HTR-8/SVneo (cell line): ENCODE data around the gene GSTT4.
"Not testable (repeated sequence)": the region's sequence is repeated elsewhere in the genome, so short reads cannot be mapped to it uniquely, and the experiment has no call there.

Experiments used
- DNase-seq: peaks from one replicate; pipeline ENCODE4 v3.0.0; 2011; ENCODE audit warnings: low spot score, mixed read lengths; ENCODE audit not compliant: insufficient read length
- FAIRE-seq: peaks from 2 replicates; lab custom pipeline; 2011; peaks lifted over from hg19 to GRCh38; lab: Jason Lieb, UNC

GSTT4 gene

DNA sequence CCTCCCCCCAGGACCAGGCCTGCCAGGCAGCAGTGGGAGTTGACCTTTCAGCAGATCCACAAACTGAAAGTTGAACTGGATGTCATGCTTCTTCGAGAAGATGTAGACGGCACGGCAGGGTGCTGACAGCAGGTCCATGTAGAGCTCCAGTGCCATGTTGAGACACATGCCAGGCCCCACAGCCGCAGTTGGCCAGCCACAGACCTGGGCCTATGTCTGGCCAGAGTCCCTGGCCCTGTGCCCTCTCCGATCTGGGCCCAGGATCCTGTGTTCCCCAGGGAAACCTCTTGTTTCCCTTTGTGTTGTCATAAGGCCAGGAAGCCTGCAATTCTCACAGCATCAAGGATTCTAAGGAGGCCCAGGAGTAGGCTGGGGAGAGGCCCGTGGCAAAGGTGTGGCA lies at the start of gene GSTT4:
Gene GSTT4 (minus strand): TSS at position 253 of the 400 bp plus-strand sequence. CDS start 97 bp downstream, at position 156.
- FAIRE-seq (no peak), DNase-seq (no peak)

DNA sequence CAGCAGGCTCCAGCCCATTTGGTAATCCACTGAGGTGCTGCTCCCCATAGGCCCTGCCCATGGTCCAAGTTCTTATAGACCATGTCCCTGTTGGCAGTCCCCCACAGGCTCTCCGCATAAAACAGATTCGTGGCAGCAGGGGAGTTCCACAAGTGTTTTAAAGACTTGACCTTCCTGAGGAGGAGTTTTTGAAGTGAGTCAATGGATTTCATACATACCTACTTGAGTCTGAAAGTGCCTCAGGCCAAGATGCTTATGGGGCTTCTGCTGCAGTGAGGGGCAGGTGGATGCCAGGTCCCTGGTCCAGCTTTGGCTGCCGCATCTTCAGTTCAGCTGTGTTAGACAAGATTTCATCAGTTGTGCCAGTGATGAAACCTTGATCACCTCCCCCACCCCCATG lies 49.1 kb upstream of the GSTT4 start:
- DNase-seq: no peak
- no peak for FAIRE-seq

GRCh38 chr22:24053481-24054226 lies 48.4 kb upstream of the GSTT4 start:
- FAIRE-seq (no peak), DNase-seq (no peak)

- FAIRE-seq (no peak), DNase-seq (no peak)
Measured at GRCh38 chr22:24051568-24051967, 46.3 kb upstream of the GSTT4 start.

GRCh38 chr22:24051028-24051427 lies 45.8 kb upstream of the GSTT4 start:
- FAIRE-seq (no peak), DNase-seq (no peak)

DNA sequence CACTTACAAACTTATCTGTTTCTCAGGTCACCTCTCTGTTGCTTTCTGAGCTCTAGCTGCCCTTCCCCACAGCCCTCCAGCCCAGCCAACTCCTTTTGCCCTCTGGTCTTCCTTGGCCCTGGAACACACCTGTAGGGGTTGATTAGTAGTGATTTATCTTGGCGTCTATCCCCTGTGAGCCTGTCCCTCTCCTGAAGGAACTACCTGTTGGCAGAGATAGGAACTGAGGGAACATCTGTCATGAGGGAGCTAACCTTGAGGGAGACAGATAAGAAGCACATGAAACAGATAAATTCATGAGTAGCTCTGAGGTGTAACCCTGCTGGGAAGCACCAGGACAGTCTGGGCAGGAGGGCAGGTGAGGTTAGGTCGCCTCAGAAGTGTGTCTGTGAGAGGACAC lies 44.7 kb upstream of the GSTT4 start:
- FAIRE-seq (no peak), DNase-seq (no peak)

DNA sequence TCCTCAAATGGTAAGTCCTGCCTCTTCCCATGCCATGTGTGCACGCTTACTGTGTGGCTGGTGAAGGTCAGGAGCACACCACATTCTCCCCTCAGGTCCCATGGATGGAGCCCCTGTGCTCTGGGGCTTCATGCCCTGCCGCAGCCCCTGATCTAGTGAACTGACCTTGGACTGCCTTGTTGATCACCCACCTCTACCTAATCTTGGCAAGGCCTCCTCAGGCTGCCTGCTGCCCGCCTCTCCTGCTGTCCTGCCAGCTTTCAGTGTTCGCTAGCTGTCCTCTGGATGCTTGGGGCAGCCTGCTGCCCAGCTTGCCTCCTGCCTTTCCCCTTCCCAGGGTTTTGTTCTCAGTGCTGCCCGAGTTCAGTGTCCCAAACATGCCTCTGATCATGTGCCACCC lies 44.0 kb upstream of the GSTT4 start:
- DNase-seq: no peak
- FAIRE-seq: no peak

GRCh38 chr22:24046024-24046423 lies 40.8 kb upstream of the GSTT4 start:
- FAIRE-seq: no peak
- no peak for DNase-seq

DNA sequence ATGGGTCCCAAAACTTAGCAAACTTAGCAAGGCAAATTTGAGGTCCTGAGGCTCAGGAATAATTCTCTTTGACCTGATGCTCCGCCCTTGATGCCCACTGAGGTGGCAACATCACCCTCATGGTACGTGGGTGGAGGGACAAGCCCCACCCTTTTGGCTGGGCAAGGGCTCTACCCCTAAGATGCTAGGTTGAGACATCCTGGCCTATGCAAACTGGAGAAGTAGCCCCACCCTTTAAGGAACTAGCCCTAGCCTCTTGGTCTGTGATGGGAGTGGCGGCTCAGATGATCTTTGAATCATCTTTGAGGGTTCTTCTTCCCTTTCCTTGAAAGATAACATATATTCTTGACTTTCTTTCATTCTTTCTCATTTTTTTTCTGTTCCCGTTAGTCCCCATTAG lies 38.7 kb upstream of the GSTT4 start:
- no peak for FAIRE-seq
- no peak for DNase-seq

- FAIRE-seq, DNase-seq: not testable (repeated sequence)
Measured at GRCh38 chr22:24043465-24043864, 38.2 kb upstream of the GSTT4 start.

DNA sequence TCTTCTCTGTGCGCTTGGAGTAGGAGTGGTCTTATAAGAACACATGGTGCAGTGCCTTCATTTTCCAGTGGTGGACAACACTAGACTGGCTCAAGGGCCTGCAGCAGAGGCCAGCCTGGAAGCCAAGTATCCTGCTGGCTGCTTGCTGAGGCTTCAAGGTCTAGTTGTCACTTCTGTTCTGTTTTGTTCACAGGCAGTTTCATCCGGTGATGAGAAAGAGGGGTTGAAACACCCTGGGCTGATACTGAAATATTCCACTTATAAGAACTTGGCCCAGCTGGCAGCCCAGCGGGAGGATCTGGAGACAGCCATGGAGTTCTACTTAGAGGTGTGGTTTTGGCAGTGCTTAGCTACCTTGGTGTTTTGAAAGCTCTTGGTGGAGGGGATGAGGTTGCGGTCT lies 35.7 kb upstream of the GSTT4 start:
- FAIRE-seq (no peak), DNase-seq (no peak)

DNA sequence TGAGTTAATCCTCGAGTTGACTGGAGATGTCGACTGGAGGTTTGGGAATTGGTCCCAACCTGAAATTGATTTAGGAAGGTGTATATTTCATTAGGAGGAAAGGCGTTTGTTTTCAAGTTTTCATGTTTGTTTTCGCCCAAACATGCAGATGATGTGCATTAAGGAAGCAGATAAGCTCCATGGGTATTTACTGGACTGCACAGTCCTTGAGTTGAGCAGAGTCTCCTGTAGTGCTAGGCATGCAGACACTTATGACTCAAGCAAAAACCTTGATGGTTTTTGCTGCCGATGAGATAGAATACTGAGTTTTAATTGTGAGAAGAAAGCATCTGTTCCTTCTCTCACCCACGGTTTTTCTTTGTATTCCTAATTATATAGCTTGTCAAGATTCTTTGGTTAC lies 33.8 kb upstream of the GSTT4 start:
- DNase-seq (no peak), FAIRE-seq (no peak)

- DNase-seq: no peak
- no peak for FAIRE-seq
Measured at GRCh38 chr22:24037851-24038765, 32.9 kb upstream of the GSTT4 start.

DNA sequence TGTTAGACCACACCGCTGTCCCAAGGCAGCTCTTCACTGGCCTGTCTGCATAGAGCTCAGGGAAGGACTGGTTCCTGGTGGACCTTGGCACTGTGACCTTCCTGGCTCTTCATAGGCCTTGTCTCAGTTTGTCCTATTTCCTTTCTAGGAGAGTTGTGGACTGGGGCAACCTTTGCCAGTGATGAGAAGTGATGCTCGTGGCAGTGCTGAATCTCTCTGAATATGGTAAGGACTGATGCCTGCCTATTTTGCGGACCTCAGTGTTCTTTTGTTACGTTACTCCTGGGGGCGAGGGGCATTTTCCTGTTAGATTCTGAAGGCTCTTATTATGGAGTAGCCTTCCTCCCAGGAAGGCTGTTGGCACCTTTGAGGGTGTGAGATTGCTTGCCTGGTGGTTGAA lies 30.0 kb upstream of the GSTT4 start:
- FAIRE-seq: no peak
- no peak for DNase-seq

DNA sequence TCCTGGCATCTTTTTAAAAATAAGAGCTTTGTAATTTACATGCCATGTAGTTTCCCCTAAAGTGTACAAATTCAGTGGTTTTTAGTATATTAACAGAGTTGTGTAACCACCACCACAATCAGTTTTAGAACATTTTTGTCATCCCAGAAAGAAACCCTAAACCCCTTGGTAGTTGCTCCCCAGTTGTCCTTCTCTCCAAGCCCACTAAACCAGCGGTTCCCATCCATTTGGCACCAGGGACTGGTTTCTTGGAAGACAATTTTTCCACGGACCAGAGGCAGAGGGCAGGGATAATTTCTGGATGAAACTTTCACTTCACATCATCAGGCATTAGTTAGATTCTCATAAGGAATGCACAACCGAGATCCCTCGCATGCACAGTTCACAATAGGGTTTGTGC lies 28.5 kb upstream of the GSTT4 start:
- FAIRE-seq: no peak
- no peak for DNase-seq

DNA sequence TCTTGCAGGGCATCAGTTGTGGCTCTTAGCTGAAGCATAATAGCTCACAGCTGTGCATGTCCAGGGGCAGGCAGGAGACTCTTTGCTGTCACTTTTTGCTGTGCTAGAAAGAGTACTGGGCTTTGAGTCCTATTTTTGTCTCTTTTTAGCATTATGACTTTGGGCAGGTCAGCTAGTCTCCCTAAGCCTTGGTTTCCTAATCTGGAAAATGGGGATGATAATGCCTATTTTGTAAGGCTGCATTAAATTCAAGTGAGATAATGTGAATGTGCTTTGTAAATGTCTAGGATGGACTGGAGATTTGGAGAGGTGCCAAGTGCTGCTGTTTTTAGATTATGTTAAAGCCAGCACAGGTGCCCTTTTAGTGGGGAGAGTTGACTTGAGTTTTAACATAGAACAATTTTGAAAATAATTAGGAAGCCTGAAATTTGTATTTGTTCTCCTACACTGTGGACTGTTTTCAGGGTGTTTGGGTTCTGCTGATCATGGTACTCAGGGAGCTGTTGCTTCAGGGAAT lies 25.0 kb upstream of the GSTT4 start:
- DNase-seq: no peak
- no peak for FAIRE-seq

GRCh38 chr22:24029304-24029703 lies 24.1 kb upstream of the GSTT4 start:
- DNase-seq: no peak
- no peak for FAIRE-seq

DNA sequence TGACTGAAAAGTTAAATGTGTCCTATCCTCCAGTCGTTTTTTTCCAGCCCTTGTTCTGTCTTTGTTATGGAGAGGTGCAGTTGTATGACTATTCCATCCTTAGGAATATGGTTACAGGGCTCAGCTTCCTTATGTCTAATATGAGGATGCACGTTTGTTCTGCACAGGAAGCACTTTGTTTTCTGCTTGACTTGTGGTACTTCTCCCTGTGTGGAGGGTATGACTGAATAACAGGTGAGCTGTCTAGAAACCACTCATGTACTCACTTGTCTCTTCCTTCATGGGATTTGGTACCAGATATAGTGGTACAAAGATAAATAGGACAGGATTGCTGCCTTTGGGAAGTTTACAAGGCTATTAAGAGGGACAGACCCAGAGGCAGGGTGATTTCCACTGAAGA lies 23.3 kb upstream of the GSTT4 start:
- DNase-seq (no peak), FAIRE-seq (no peak)

DNA sequence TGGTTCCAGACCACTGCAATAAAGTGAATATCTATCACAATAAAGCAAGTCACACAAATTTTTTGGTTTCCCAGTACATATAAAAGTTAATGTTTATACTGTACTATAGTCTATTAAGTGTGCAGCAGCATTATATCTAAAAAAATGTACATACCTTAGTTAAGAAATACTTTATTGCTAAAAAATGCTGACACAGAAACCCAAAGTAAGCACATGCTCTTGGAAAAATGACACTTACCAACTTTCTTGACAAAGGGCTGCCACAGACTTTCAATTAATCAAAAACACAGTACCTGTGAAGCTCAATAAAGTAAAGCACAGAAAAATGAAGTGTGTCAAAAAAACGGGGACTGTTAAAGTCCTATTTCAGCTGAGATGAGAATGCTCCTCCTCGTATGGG lies 22.7 kb upstream of the GSTT4 start:
- FAIRE-seq (no peak), DNase-seq (no peak)

DNA sequence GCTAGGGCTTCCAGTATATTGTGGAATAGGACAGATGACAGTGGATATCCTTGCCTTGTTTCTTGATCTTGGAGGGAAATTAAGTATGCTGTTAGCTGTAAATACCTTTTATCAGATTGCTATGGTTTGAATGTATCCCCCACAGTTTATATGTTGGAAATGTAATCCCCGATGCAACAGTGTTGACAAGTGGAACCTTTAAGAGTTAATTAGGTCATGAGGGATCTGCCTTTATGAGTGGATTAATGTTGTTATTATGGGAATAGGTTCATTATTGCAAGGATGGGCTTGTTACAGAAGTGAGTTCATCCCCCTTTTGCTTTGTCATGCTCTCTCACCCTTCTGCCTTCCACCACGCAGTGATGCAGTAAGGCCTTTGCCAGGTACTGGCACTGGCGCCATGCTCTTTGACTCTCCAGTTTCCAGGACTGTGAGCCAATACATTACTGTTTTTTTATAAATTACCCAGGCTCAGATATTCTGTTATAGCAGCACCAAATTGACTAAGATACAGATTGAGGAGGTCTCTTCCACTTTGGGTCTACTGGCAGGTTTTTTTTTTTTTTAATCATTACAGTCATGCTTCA lies 22.2 kb upstream of the GSTT4 start:
- FAIRE-seq (no peak), DNase-seq (no peak)

DNA sequence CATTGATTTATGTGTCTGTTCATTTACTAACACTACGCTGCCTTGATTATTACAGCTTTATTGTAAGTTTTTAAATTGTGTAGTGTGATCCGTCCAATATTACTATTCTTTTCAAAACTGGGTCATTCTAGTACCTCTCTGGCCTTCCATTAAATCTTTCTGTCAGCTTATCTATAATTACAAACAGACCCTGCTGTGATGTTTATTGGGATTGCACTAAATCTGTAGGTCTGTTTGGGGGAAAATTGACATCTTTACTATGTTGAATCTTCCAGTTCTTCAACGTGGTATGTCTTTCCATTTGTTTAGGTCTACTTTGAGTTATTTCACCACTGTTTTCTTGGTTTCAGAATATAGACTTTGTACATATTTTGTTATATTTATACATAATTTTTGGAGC lies 21.5 kb upstream of the GSTT4 start:
- no peak for DNase-seq
- FAIRE-seq: no peak
